Endodermal cell (in vitro differentiated cells): Measurements from ENCODE around the gene ZNF165. TPM values are rescaled to one million over a fixed set of nuclear protein-coding genes. Genes with fewer than 3 reads are reported as not detected.
A peak's percentile ranks its signal among the peaks of the same experiment; 100 is the strongest.

Source experiments
- DNase-seq: peaks from one replicate; pipeline ENCODE4 v3.0.0-alpha.2; 2017
- H3K27ac ChIP-seq: 2 replicates; pipeline ENCODE4 v1.5.1; 2013; ENCODE audit warnings: mild to moderate bottlenecking, low read depth, low read length, moderate library complexity
- H3K27me3 ChIP-seq: 2 replicates; pipeline ENCODE4 v1.6.1; 2013; ENCODE audit warnings: mild to moderate bottlenecking, low read length, moderate library complexity; ENCODE audit not compliant: insufficient read depth, control insufficient read depth, poor library complexity, severe bottlenecking
- H3K36me3 ChIP-seq: 2 replicates; pipeline ENCODE4 v1.7.0; 2013; ENCODE audit warnings: mild to moderate bottlenecking, low read length, moderate library complexity; ENCODE audit not compliant: control insufficient read depth, insufficient read depth
- H3K4me1 ChIP-seq: one replicate; pipeline ENCODE4 v1.7.0; 2013; ENCODE audit warnings: low read length; ENCODE audit not compliant: control insufficient read depth, insufficient read depth
- H3K4me3 ChIP-seq: 2 replicates; pipeline ENCODE4 v1.5.1; 2013; ENCODE audit warnings: mild to moderate bottlenecking, low read length, moderate library complexity
- H3K9ac ChIP-seq: 2 replicates; pipeline ENCODE4 v1.6.1; 2013; ENCODE audit warnings: mild to moderate bottlenecking, low read length, moderate library complexity; ENCODE audit not compliant: poor library complexity, severe bottlenecking; ENCODE audit errors: extremely low read depth
- H3K9me3 ChIP-seq: 2 replicates; pipeline ENCODE4 v1.6.1; 2013; ENCODE audit warnings: mild to moderate bottlenecking, low read length, moderate library complexity; ENCODE audit not compliant: control insufficient read depth
- H3K27ac Mint-ChIP-seq: 2 replicates; pipeline ENCODE4 v1.8.0; 2020; ENCODE audit warnings: mixed read lengths
- H3K27me3 Mint-ChIP-seq: 2 replicates; pipeline ENCODE4 v1.8.0; 2021; ENCODE audit warnings: mild to moderate bottlenecking, mixed read lengths; ENCODE audit not compliant: insufficient read depth
- H3K36me3 Mint-ChIP-seq: 2 replicates; pipeline ENCODE4 v1.8.0; 2020; ENCODE audit warnings: low read depth, mixed read lengths
- H3K4me1 Mint-ChIP-seq: 2 replicates; pipeline ENCODE4 v1.8.0; 2020; ENCODE audit warnings: mixed read lengths
- H3K4me3 Mint-ChIP-seq: 2 replicates; pipeline ENCODE4 v1.8.0; 2020; ENCODE audit warnings: mild to moderate bottlenecking, moderate library complexity, mixed read lengths
- H3K9me3 Mint-ChIP-seq: 2 replicates; pipeline ENCODE4 v1.8.0; 2020; ENCODE audit warnings: mild to moderate bottlenecking, mixed read lengths
- WGBS, 2 experiments: methylation state at CpG; one replicate each; pipeline versions ENCODE4 v1.1.5 to v1.1.7; 2013; ENCODE audit warnings: missing lambda C conversion rate in 2 of 2, mixed read lengths in 1 of 2; ENCODE audit not compliant: insufficient coverage in 1 of 2, insufficient read length in 1 of 2; 5-methylcytosine and 5-hydroxymethylcytosine counted together
- total RNA-seq, 2 donors: library from RNA; stranded (reverse); fragmentation: NEBNext Ultra II Directional in 1 of 2; extraction: Animal tissue kit (Norgen Biotek cat#: 25700) in 1 of 2; gene quantifications; 2 replicates in 1 of 2; 3 replicates in 1 of 2; pipeline ENCODE4 v1.2.1, GENCODE V29; 2021
- TF ChIP-seq, protein P1 (sequence below): fragments of 200-600 bp; sonication (generic); conservative IDR thresholded peaks from 2 replicates; pipeline ENCODE4 v1.5.0; 2021; ENCODE audit warnings: antibody characterized with exemption, mild to moderate bottlenecking

Gene ZNF165
- total RNA-seq, 2 donors from 2014 or later: 5.7 to 7.1 TPM

DNA sequence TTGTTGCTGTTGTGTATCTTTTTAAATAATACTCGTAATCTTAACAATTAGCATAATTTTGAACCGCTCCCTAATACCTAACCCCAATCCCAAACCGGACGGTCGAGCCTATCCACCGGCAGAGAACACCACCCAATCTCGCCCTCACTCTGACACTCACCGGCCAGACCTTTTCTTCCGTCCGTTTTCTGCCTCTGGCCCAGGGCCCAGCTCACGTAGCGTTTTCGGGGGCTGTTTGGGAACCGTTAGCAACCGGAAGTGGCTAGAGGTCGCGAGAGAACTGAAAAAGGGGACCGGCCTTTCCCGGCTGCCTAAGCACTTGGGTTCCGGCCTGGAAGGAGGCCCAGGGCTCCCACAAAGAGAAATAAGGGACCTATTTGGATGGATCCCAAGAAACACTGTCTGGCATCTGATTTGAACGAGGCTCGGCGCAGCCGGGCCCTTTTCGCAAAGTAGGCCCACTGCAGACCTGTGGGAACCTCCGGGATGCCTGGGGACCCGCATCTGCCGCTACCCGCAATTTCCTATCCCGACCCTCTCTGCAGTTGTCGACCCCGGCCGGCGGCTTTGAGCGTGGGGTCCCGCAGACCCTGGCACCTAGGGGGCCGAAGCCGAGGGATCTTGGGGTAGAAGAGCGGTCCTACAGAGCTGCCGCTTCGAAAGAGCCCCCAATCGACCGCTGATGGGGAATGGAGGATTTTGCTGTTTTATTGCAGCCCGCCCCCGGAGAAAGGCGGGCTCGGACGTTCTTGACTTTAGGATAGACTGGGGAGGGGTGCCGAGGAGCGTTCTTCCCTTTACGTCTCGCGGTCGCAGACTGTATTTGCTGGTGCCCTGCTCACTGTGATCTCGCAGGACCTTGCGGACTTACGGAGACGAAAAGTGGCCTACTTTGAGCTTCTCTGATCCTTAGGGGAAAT is 56.5 kb downstream of the ZNF165 start:
- peak overlapping the region; percentile 90 for H3K27ac ChIP-seq
- peak; percentile 94 for DNase-seq
- H3K9ac ChIP-seq: peak overlapping the region; percentile 59
- TF ChIP-seq, protein P1, sequence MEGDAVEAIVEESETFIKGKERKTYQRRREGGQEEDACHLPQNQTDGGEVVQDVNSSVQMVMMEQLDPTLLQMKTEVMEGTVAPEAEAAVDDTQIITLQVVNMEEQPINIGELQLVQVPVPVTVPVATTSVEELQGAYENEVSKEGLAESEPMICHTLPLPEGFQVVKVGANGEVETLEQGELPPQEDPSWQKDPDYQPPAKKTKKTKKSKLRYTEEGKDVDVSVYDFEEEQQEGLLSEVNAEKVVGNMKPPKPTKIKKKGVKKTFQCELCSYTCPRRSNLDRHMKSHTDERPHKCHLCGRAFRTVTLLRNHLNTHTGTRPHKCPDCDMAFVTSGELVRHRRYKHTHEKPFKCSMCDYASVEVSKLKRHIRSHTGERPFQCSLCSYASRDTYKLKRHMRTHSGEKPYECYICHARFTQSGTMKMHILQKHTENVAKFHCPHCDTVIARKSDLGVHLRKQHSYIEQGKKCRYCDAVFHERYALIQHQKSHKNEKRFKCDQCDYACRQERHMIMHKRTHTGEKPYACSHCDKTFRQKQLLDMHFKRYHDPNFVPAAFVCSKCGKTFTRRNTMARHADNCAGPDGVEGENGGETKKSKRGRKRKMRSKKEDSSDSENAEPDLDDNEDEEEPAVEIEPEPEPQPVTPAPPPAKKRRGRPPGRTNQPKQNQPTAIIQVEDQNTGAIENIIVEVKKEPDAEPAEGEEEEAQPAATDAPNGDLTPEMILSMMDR: no peak
- Mint-ChIP-seq H3K27me3 (peaks cover 25% of the 10 kb centered on the region), H3K4me3 (peak overlapping the region; percentile 89), H3K4me1 (peaks cover 21% of the 10 kb centered on the region), H3K9me3 (no peaks in the 10 kb centered on the region), H3K36me3 (no peaks in the 10 kb centered on the region), H3K27ac (peak overlapping the region; percentile 97)
- peak overlapping the region; percentile 86 for H3K4me3 ChIP-seq
- no peaks in the 10 kb centered on the region for H3K4me1 ChIP-seq
- peaks cover 14% of the 10 kb centered on the region for H3K27me3 ChIP-seq
- H3K9me3 ChIP-seq: no peaks in the 10 kb centered on the region
- 0 to 2% methylated on average over 29 to 58 of the region's 58 CpGs for WGBS, 2 experiments
- H3K36me3 ChIP-seq: no peaks in the 10 kb centered on the region

DNA sequence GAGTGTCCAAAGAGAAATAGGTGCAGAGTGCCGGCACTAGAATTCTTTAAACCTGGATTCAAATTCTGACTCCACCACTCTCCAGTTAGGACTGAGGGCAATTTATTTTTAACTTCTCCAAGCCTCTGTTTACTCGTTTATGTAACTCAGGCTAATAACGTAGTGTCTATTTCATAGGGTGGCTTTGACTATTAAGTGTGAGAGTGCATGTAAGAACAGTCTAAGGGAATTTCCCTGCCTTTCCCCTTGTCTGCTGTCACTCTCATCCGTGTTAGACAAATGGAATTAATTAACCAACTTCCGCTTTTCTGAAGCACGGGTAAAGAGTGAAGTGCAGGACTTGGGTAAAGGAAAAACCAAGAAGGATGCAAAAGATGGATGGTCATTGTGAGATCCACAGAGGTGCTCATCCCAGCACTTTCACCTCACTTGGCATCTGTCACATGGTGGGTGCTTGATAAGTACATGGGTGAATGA is 57.2 kb downstream of the ZNF165 start:
- Histone ChIP-seq H3K4me3 (peak overlapping the region; percentile 86), H3K9me3 (no peaks in the 10 kb centered on the region), H3K4me1 (no peaks in the 10 kb centered on the region), H3K27me3 (peaks cover 14% of the 10 kb centered on the region), H3K27ac (peak overlapping the region; percentile 90), H3K9ac (peak overlapping the region; percentile 59), H3K36me3 (no peaks in the 10 kb centered on the region)
- Mint-ChIP-seq H3K27ac (peak overlapping the region; percentile 97), H3K4me1 (peaks cover 21% of the 10 kb centered on the region), H3K9me3 (no peaks in the 10 kb centered on the region), H3K27me3 (peaks cover 25% of the 10 kb centered on the region), H3K36me3 (no peaks in the 10 kb centered on the region), H3K4me3 (peak overlapping the region; percentile 89)
- TF ChIP-seq, protein P1: no peak
- 13 to 20% methylated on average over 1 to 6 of the region's 6 CpGs for WGBS, 2 experiments
- no peak for DNase-seq

Other genes with a start within 250 kb of the ZNF165 start
- not detected for gene OR2B2, start 168.2 kb upstream of the ZNF165 start, total RNA-seq
- gene OR2B6, start 123.3 kb upstream of the ZNF165 start, total RNA-seq: not detected
- gene ZSCAN16, start 44.0 kb downstream of the ZNF165 start, total RNA-seq: 1 to 10 TPM; 6.0 to 7.4 TPM
- gene ZKSCAN8, start 61.3 kb downstream of the ZNF165 start, total RNA-seq: 10 to 100 TPM; 29.0 to 41.6 TPM
- gene ZSCAN9, start 144.7 kb downstream of the ZNF165 start, total RNA-seq: 10 to 100 TPM; 23.1 to 32.1 TPM
- 1 to 10 TPM; 7.3 to 8.2 TPM for gene ZKSCAN4, start 171.7 kb downstream of the ZNF165 start, total RNA-seq
- under 1 TPM in 1 of 2 donors, not detected in 1; 0.42 TPM for gene NKAPL, start 178.7 kb downstream of the ZNF165 start, total RNA-seq
- gene ZSCAN26, start 186.6 kb downstream of the ZNF165 start, total RNA-seq: 10 to 100 TPM; 10.9 to 18.9 TPM
- 10 to 100 TPM in 1 of 2 donors, 1 to 10 TPM in 1; 8.7 to 10.8 TPM for gene PGBD1, start 201.0 kb downstream of the ZNF165 start, total RNA-seq